ENCODE data around the gene NOL12. TPM values are rescaled to one million over a fixed set of nuclear protein-coding genes. Genes with fewer than 3 reads are reported as not detected.

The NOL12 gene
- total RNA-seq, 1 experiment from 2014 or later, result 32.9 TPM

DNA sequence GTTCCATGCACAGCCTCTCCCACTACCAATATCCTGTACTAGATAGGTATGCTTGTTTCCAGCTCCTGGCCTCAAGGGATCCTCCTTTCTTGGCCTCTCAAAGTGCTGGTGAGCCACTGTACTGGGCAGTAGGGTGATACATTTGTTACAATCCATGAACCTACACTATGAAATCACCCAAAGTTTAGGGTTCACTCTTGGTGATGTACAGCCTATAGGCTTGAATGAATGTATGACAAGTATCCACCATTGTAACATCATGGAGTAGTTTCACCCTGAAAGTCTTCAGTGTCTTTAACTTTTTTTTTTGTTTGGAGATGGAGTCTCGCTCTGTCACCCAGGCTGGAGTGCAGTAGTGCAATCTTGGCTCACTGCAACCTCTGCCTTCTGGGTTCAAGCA lies 42.5 kb downstream of the NOL12 start:
- Histone ChIP-seq H3F3A (ENCODE audit: low read length, unreplicated experiment) (no peaks in the 10 kb centered on the region), H3K9ac (ENCODE audit: low read length) (no peak overlapping the region), H2AFZ (ENCODE audit: low read length) (no peak overlapping the region), H3K79me2 (ENCODE audit: low read length) (no peaks in the 10 kb centered on the region), H3K27ac (ENCODE audit: low read length) (no peak overlapping the region), H4K20me1 (ENCODE audit: low read length) (no peaks in the 10 kb centered on the region), H3K36me3 (ENCODE audit: low read depth, low read length) (no peaks in the 10 kb centered on the region), H3K4me2 (ENCODE audit: low read length) (no peak overlapping the region), H3K4me1 (ENCODE audit: insufficient read depth, low read length) (no peaks in the 10 kb centered on the region), H3K4me3 (ENCODE audit: low read length) (no peak overlapping the region), H3K9me3 (ENCODE audit: low read length) (no peaks in the 10 kb centered on the region), H3K27me3 (ENCODE audit: low read length) (no peaks in the 10 kb centered on the region), H3K9me2 (replicated peaks; ENCODE audit: low read length) (no peaks in the 10 kb centered on the region)
- ChIA-PET POLR2A (ENCODE audit: unreplicated experiment) (no interaction called here), CTCF (no interaction called here)
- TF ChIP-seq EZH2phosphoT487 (IDR thresholded peaks at IDR 0.05; ENCODE audit: borderline replicate concordance, low read length), result no peak
- TF ChIP-seq, protein P1, sequence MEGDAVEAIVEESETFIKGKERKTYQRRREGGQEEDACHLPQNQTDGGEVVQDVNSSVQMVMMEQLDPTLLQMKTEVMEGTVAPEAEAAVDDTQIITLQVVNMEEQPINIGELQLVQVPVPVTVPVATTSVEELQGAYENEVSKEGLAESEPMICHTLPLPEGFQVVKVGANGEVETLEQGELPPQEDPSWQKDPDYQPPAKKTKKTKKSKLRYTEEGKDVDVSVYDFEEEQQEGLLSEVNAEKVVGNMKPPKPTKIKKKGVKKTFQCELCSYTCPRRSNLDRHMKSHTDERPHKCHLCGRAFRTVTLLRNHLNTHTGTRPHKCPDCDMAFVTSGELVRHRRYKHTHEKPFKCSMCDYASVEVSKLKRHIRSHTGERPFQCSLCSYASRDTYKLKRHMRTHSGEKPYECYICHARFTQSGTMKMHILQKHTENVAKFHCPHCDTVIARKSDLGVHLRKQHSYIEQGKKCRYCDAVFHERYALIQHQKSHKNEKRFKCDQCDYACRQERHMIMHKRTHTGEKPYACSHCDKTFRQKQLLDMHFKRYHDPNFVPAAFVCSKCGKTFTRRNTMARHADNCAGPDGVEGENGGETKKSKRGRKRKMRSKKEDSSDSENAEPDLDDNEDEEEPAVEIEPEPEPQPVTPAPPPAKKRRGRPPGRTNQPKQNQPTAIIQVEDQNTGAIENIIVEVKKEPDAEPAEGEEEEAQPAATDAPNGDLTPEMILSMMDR (conservative IDR thresholded peaks at IDR 0.05; ENCODE audit: low read depth, low read length), result no peak
- TF ChIP-seq EZH2 (IDR thresholded peaks at IDR 0.05; ENCODE audit: low read length, unreplicated experiment), result no peak
- DNase-seq (no peak), ATAC-seq (no peak)
- no TSS peak for BruUV-seq (replicated peaks)
- intact Hi-C loops (cut with micrococcal nuclease), result no loop called here

GRCh38 chr22:37731804-37732471 lies 45.8 kb downstream of the NOL12 start:
- H3F3A ChIP-seq (ENCODE audit: low read length, unreplicated experiment), result no peaks in the 10 kb centered on the region
- no peak overlapping the region for H3K27ac ChIP-seq (ENCODE audit: low read length)
- no peak overlapping the region for H3K9ac ChIP-seq (ENCODE audit: low read length)
- no peaks in the 10 kb centered on the region for H3K79me2 ChIP-seq (ENCODE audit: low read length)
- no peaks in the 10 kb centered on the region for H3K27me3 ChIP-seq (ENCODE audit: low read length)
- H3K4me3 ChIP-seq (ENCODE audit: low read length), result no peak overlapping the region
- H3K36me3 ChIP-seq (ENCODE audit: low read depth, low read length), result no peaks in the 10 kb centered on the region
- H3K4me1 ChIP-seq (ENCODE audit: insufficient read depth, low read length), result no peaks in the 10 kb centered on the region
- BruUV-seq (replicated peaks), result no TSS peak
- CTCF ChIA-PET, result interaction anchor here (0.7 kb wide), 1 partner anchor 16 kb away, joined by 9 read pairs; no protein-coding TSS in a partner anchor
- no peaks in the 10 kb centered on the region for H3K9me2 ChIP-seq (replicated peaks; ENCODE audit: low read length)
- ATAC-seq (no peak; the same call in 1 of the 2 replicates), DNase-seq (no peak)
- POLR2A ChIA-PET (ENCODE audit: unreplicated experiment), result no interaction called here
- H3K9me3 ChIP-seq (ENCODE audit: low read length), result no peaks in the 10 kb centered on the region
- no peaks in the 10 kb centered on the region for H4K20me1 ChIP-seq (ENCODE audit: low read length)
- intact Hi-C loops (cut with micrococcal nuclease), result no loop called here
- H2AFZ ChIP-seq (ENCODE audit: low read length), result no peak overlapping the region
- TF ChIP-seq EZH2phosphoT487 (IDR thresholded peaks at IDR 0.05; ENCODE audit: borderline replicate concordance, low read length) (no peak), EZH2 (IDR thresholded peaks at IDR 0.05; ENCODE audit: low read length, unreplicated experiment) (no peak)
- TF ChIP-seq, protein P1 (conservative IDR thresholded peaks at IDR 0.05; ENCODE audit: low read depth, low read length), result no peak
- no peak overlapping the region for H3K4me2 ChIP-seq (ENCODE audit: low read length)

Measured in PC-3 (cell line).